ENCODE results near the gene CMSS1. TPM values are rescaled to one million over a fixed set of nuclear protein-coding genes. Genes with fewer than 3 reads are reported as not detected.

CMSS1 gene
- total and polyA plus RNA-seq, 4 experiments from 2014 or later, result 18.3 to 29.4 (median 21.9) TPM

GRCh38 chr3:100019719-100020118 is 202.1 kb downstream of the CMSS1 start:
- Mint-ChIP-seq H3K4me1 (peaks cover 0 to 3% (median under 1%) of the 10 kb centered on the region in 4 donors), H3K36me3 (peaks cover 11 to 39% of the 10 kb centered on the region in 2 donors), H3K9me3 (peaks cover 0 to 7% (median 4%) of the 10 kb centered on the region in 8 donors), H3K4me3 (no peak overlapping the region), H3K27me3 (no peaks in the 10 kb centered on the region), H3K27ac (peak overlapping the region in 1 of 7 donors; percentile 61)
- no peak for DNase-seq
- POLR2A ChIA-PET (ENCODE audit: partially characterized antibody), result no interaction called here
- Histone ChIP-seq H3K27ac (ENCODE audit: low read depth, low read length) (no peak overlapping the region), H3K9me3 (ENCODE audit: control insufficient read depth in 1 of 2, low read length in 2 of 2) (no peaks in the 10 kb centered on the region), H3K36me3 (ENCODE audit: insufficient read depth, low read length) (no peaks in the 10 kb centered on the region), H3K4me3 (ENCODE audit: low read length in 2 of 2) (no peak overlapping the region), H3K4me1 (ENCODE audit: insufficient read depth, low read length) (no peaks in the 10 kb centered on the region), H3K27me3 (ENCODE audit: insufficient read depth, low read length) (no peaks in the 10 kb centered on the region)
- CTCF ChIA-PET (ENCODE audit: partially characterized antibody), result interaction anchor here (1.0 to 2.1 kb wide), 2 partner anchors 10 to 196 kb away, joined by 3 to 7 read pairs; no protein-coding TSS in a partner anchor
- intact Hi-C loops (cut with micrococcal nuclease), result no loop called here

- H3K4me3 ChIP-seq (ENCODE audit: low read length in 2 of 2), result no peak overlapping the region
- peaks cover 0 to 3% (median under 1%) of the 10 kb centered on the region in 4 donors for H3K4me1 Mint-ChIP-seq
- H3K36me3 Mint-ChIP-seq, result peaks cover 9 to 33% of the 10 kb centered on the region in 2 donors
- CTCF ChIA-PET (ENCODE audit: partially characterized antibody), result interaction anchor here (1.6 to 2.1 kb wide), 2 partner anchors 9 to 48 kb away, joined by 3 to 7 read pairs; no protein-coding TSS in a partner anchor
- POLR2A ChIA-PET (ENCODE audit: partially characterized antibody), result interaction anchor here (1.2 kb wide), 1 partner anchor 19 kb away, joined by 3 read pairs; no protein-coding TSS in a partner anchor
- no peaks in the 10 kb centered on the region for H3K9me3 ChIP-seq (ENCODE audit: control insufficient read depth in 1 of 2, low read length in 2 of 2)
- no peaks in the 10 kb centered on the region for H3K4me1 ChIP-seq (ENCODE audit: insufficient read depth, low read length)
- intact Hi-C loops (cut with micrococcal nuclease), result no loop called here
- no peaks in the 10 kb centered on the region for H3K36me3 ChIP-seq (ENCODE audit: insufficient read depth, low read length)
- H3K9me3 Mint-ChIP-seq, result peaks cover 0 to 2% (median 0%) of the 10 kb centered on the region in 8 donors
- no peak for DNase-seq
- no peaks in the 10 kb centered on the region for H3K27me3 Mint-ChIP-seq
- H3K27ac Mint-ChIP-seq, result no peak overlapping the region
- H3K27me3 ChIP-seq (ENCODE audit: insufficient read depth, low read length), result no peaks in the 10 kb centered on the region
- no peak overlapping the region for H3K4me3 Mint-ChIP-seq
- H3K27ac ChIP-seq (ENCODE audit: low read depth, low read length), result no peak overlapping the region
Observed at GRCh38 chr3:100020876-100021644, 203.4 kb downstream of the CMSS1 start.

GRCh38 chr3:100022506-100022905 is 204.8 kb downstream of the CMSS1 start:
- H3K4me3 ChIP-seq (ENCODE audit: low read length in 2 of 2), result no peak overlapping the region
- H3K9me3 ChIP-seq (ENCODE audit: control insufficient read depth in 1 of 2, low read length in 2 of 2), result no peaks in the 10 kb centered on the region
- ChIA-PET CTCF (ENCODE audit: partially characterized antibody) (no interaction called here), POLR2A (ENCODE audit: partially characterized antibody) (no interaction called here)
- Mint-ChIP-seq H3K4me3 (no peak overlapping the region), H3K9me3 (peaks cover 0 to 2% (median 0%) of the 10 kb centered on the region in 8 donors), H3K36me3 (peaks cover 9 to 21% of the 10 kb centered on the region in 2 donors), H3K4me1 (peaks cover 0 to 3% (median under 1%) of the 10 kb centered on the region in 4 donors), H3K27me3 (no peaks in the 10 kb centered on the region), H3K27ac (no peak overlapping the region)
- no peak overlapping the region for H3K27ac ChIP-seq (ENCODE audit: low read depth, low read length)
- no peak for DNase-seq
- H3K4me1 ChIP-seq (ENCODE audit: insufficient read depth, low read length), result no peaks in the 10 kb centered on the region
- H3K27me3 ChIP-seq (ENCODE audit: insufficient read depth, low read length), result no peaks in the 10 kb centered on the region
- intact Hi-C loops (cut with micrococcal nuclease), result no loop called here
- H3K36me3 ChIP-seq (ENCODE audit: insufficient read depth, low read length), result no peaks in the 10 kb centered on the region

- no peaks in the 10 kb centered on the region for H3K9me3 ChIP-seq (ENCODE audit: control insufficient read depth in 1 of 2, low read length in 2 of 2)
- no peaks in the 10 kb centered on the region for H3K27me3 ChIP-seq (ENCODE audit: insufficient read depth, low read length)
- H3K4me3 ChIP-seq (ENCODE audit: low read length in 2 of 2), result no peak overlapping the region
- POLR2A ChIA-PET (ENCODE audit: partially characterized antibody), result no interaction called here
- CTCF ChIA-PET (ENCODE audit: partially characterized antibody), result no interaction called here
- peaks cover 0 to 2% (median under 1%) of the 10 kb centered on the region in 4 donors for H3K4me1 Mint-ChIP-seq
- H3K27ac ChIP-seq (ENCODE audit: low read depth, low read length), result no peak overlapping the region
- no peaks in the 10 kb centered on the region for H3K4me1 ChIP-seq (ENCODE audit: insufficient read depth, low read length)
- no peak for DNase-seq
- no peaks in the 10 kb centered on the region for H3K27me3 Mint-ChIP-seq
- no peaks in the 10 kb centered on the region for H3K36me3 ChIP-seq (ENCODE audit: insufficient read depth, low read length)
- no peak overlapping the region for H3K4me3 Mint-ChIP-seq
- H3K9me3 Mint-ChIP-seq, result peaks cover 0 to 2% (median 0%) of the 10 kb centered on the region in 8 donors
- H3K27ac Mint-ChIP-seq, result no peak overlapping the region
- intact Hi-C loops (cut with micrococcal nuclease), result no loop called here
- H3K36me3 Mint-ChIP-seq, result peaks cover 9 to 21% of the 10 kb centered on the region in 2 donors
Observed at GRCh38 chr3:100023150-100023549, 205.5 kb downstream of the CMSS1 start.

- H3K27ac Mint-ChIP-seq, result no peak overlapping the region
- peaks cover 0 to 2% (median under 1%) of the 10 kb centered on the region in 4 donors for H3K4me1 Mint-ChIP-seq
- intact Hi-C loops (cut with micrococcal nuclease), result no loop called here
Observed at GRCh38 chr3:100023595-100023994, 205.9 kb downstream of the CMSS1 start.

GRCh38 chr3:100024520-100025303 is 207.1 kb downstream of the CMSS1 start:
- H3K27me3 ChIP-seq (ENCODE audit: insufficient read depth, low read length), result no peaks in the 10 kb centered on the region
- no peaks in the 10 kb centered on the region for H3K4me1 Mint-ChIP-seq
- DNase-seq, result no peak
- H3K27me3 Mint-ChIP-seq, result no peaks in the 10 kb centered on the region
- intact Hi-C loops (cut with micrococcal nuclease), result no loop called here
- no peak overlapping the region for H3K27ac Mint-ChIP-seq
- no peak overlapping the region for H3K4me3 ChIP-seq (ENCODE audit: low read length in 2 of 2)
- no peaks in the 10 kb centered on the region for H3K36me3 ChIP-seq (ENCODE audit: insufficient read depth, low read length)
- no peak overlapping the region for H3K27ac ChIP-seq (ENCODE audit: low read depth, low read length)
- H3K4me1 ChIP-seq (ENCODE audit: insufficient read depth, low read length), result no peaks in the 10 kb centered on the region
- ChIA-PET POLR2A (ENCODE audit: partially characterized antibody) (no interaction called here), CTCF (ENCODE audit: partially characterized antibody) (no interaction called here)
- H3K9me3 ChIP-seq (ENCODE audit: control insufficient read depth in 1 of 2, low read length in 2 of 2), result no peaks in the 10 kb centered on the region
- H3K9me3 Mint-ChIP-seq, result peaks cover 0 to 2% (median 0%) of the 10 kb centered on the region in 8 donors
- no peak overlapping the region for H3K4me3 Mint-ChIP-seq
- H3K36me3 Mint-ChIP-seq, result peaks cover 9 to 21% of the 10 kb centered on the region in 2 donors

More at GRCh38 chr3:100023595-100023994, 205.9 kb downstream of the CMSS1 start:
- H3K4me1 ChIP-seq (ENCODE audit: insufficient read depth, low read length), result no peaks in the 10 kb centered on the region
- Mint-ChIP-seq H3K9me3 (peaks cover 0 to 2% (median 0%) of the 10 kb centered on the region in 8 donors), H3K4me3 (no peak overlapping the region), H3K27me3 (no peaks in the 10 kb centered on the region), H3K36me3 (peaks cover 9 to 21% of the 10 kb centered on the region in 2 donors)
- no peaks in the 10 kb centered on the region for H3K9me3 ChIP-seq (ENCODE audit: control insufficient read depth in 1 of 2, low read length in 2 of 2)
- CTCF ChIA-PET (ENCODE audit: partially characterized antibody), result no interaction called here
- no peaks in the 10 kb centered on the region for H3K27me3 ChIP-seq (ENCODE audit: insufficient read depth, low read length)
- H3K36me3 ChIP-seq (ENCODE audit: insufficient read depth, low read length), result no peaks in the 10 kb centered on the region
- POLR2A ChIA-PET (ENCODE audit: partially characterized antibody), result no interaction called here
- DNase-seq, result no peak
- H3K4me3 ChIP-seq (ENCODE audit: low read length in 2 of 2), result no peak overlapping the region
- no peak overlapping the region for H3K27ac ChIP-seq (ENCODE audit: low read depth, low read length)

- Mint-ChIP-seq H3K36me3 (peaks cover 8 to 19% of the 10 kb centered on the region in 2 donors), H3K4me3 (no peak overlapping the region), H3K27ac (no peak overlapping the region), H3K4me1 (no peaks in the 10 kb centered on the region), H3K27me3 (no peaks in the 10 kb centered on the region), H3K9me3 (peaks cover 0 to 2% (median 0%) of the 10 kb centered on the region in 8 donors)
- ChIA-PET CTCF (ENCODE audit: partially characterized antibody) (no interaction called here), POLR2A (ENCODE audit: partially characterized antibody) (no interaction called here)
- intact Hi-C loops (cut with micrococcal nuclease), result no loop called here
- Histone ChIP-seq H3K9me3 (ENCODE audit: control insufficient read depth in 1 of 2, low read length in 2 of 2) (no peaks in the 10 kb centered on the region), H3K4me3 (ENCODE audit: low read length in 2 of 2) (no peak overlapping the region), H3K27ac (ENCODE audit: low read depth, low read length) (no peak overlapping the region), H3K36me3 (ENCODE audit: insufficient read depth, low read length) (no peaks in the 10 kb centered on the region), H3K4me1 (ENCODE audit: insufficient read depth, low read length) (no peaks in the 10 kb centered on the region), H3K27me3 (ENCODE audit: insufficient read depth, low read length) (no peaks in the 10 kb centered on the region)
- DNase-seq, result no peak
Observed at GRCh38 chr3:100027321-100027720, 209.7 kb downstream of the CMSS1 start.

Measured in CD4-positive, alpha-beta memory T cell (primary cell).